GM21390 (cell line): Measurements from ENCODE around the gene FAM43A.

ENCODE experiments used
- ATAC-seq: cut with Tn5 transposase; IDR thresholded peaks from one replicate; pipeline ENCODE4 v1.9.1; 2021; ENCODE audit not compliant: unreplicated experiment

Gene FAM43A

GRCh38 chr3:194675081-194675640 lies 10.5 kb upstream of the FAM43A start:
- no peak for ATAC-seq

GRCh38 chr3:194675680-194676079 lies 10.0 kb upstream of the FAM43A start:
- ATAC-seq: no peak

GRCh38 chr3:194676471-194676870 lies 9.2 kb upstream of the FAM43A start:
- ATAC-seq: no peak

- no peak for ATAC-seq
Measured at GRCh38 chr3:194680888-194681615, 4.6 kb upstream of the FAM43A start.

GRCh38 chr3:194682189-194682693 lies 3.4 kb upstream of the FAM43A start:
- ATAC-seq: no peak

- peak; percentile 56 for ATAC-seq
Measured at GRCh38 chr3:194682694-194683310, 2.9 kb upstream of the FAM43A start.

GRCh38 chr3:194683380-194683779 lies 2.3 kb upstream of the FAM43A start:
- ATAC-seq: no peak

GRCh38 chr3:194685065-194685717 lies 492 bp upstream of the FAM43A start:
- ATAC-seq: no peak

GRCh38 chr3:194686414-194686815 lies 732 bp downstream of the FAM43A start:
- no peak for ATAC-seq

- ATAC-seq: no peak
Measured at GRCh38 chr3:194686816-194687637, 1.3 kb downstream of the FAM43A start.

- ATAC-seq: no peak
Measured at GRCh38 chr3:194687638-194688199, 2.0 kb downstream of the FAM43A start.

- ATAC-seq: no peak
Measured at GRCh38 chr3:194688200-194688740, 2.6 kb downstream of the FAM43A start.

- ATAC-seq: no peak
Measured at GRCh38 chr3:194688946-194689345, 3.3 kb downstream of the FAM43A start.

- no peak for ATAC-seq
Measured at GRCh38 chr3:194689493-194689944, 3.8 kb downstream of the FAM43A start.

- ATAC-seq: no peak
Measured at GRCh38 chr3:194690501-194691372, 5.1 kb downstream of the FAM43A start.

- peak; percentile 66 for ATAC-seq
Measured at GRCh38 chr3:194691481-194692283, 6.0 kb downstream of the FAM43A start.

- no peak for ATAC-seq
Measured at GRCh38 chr3:194696702-194697101, 11.0 kb downstream of the FAM43A start.

- ATAC-seq: no peak
Measured at GRCh38 chr3:194702545-194702944, 16.9 kb downstream of the FAM43A start.
